OCI-LY3 (cell line): Measurements from ENCODE around the gene FAM180B.

Experiments
- CTCF ChIP-seq: fragments of 200-600, 300-600 bp; sonication (generic); IDR thresholded peaks from 2 replicates; pipeline ENCODE4 v1.5.1; 2014; ENCODE audit warnings: antibody characterized with exemption, low read length, low read depth
- EZH2phosphoT487 ChIP-seq: fragments of 200-600 bp; shearing (Covaris generic); IDR thresholded peaks from 2 replicates; pipeline ENCODE4 v1.6.1; 2018; ENCODE audit warnings: antibody characterized with exemption, mixed run types, low read depth

- no peak for TF ChIP-seq CTCF
- TF ChIP-seq EZH2phosphoT487, result no peak
These were observed 20.3 kb downstream of the FAM180B start for GRCh38 chr11:47606731-47607130.
